ENCODE results near the gene ZHX3. TPM values are rescaled to one million over a fixed set of nuclear protein-coding genes. Genes with fewer than 3 reads are reported as not detected.
A peak's percentile ranks its signal among the peaks of the same experiment; 100 is the strongest.

The ZHX3 gene
- total and polyA plus RNA-seq, 2 of the 13 experiments (the other 11 are each of a cell fraction or from before 2014, with no cell fraction given) = 8.4 to 11.7 TPM

GRCh38 chr20:41317546-41318270 is at the start of gene ZHX3 (continued):
- TF ChIP-seq HINFP (CRISPR knock-in tag; IDR thresholded peaks at IDR 0.05; ENCODE audit: low read depth) (peak; percentile 53), RFXAP (CRISPR knock-in tag; IDR thresholded peaks at IDR 0.05; ENCODE audit: borderline replicate concordance) (0 out of 2 replicates have a peak, but pooled peaks have one; percentile 75), POLR2G (IDR thresholded peaks at IDR 0.05; ENCODE audit: low read depth, low read length) (peak; percentile 88), ZSCAN21 (CRISPR knock-in tag; IDR thresholded peaks at IDR 0.05; ENCODE audit: borderline replicate concordance) (peak; percentile 21; the same call in 1 of the 2 replicates), TEAD3 (CRISPR knock-in tag; optimal IDR thresholded peaks at IDR 0.05; ENCODE audit: borderline replicate concordance) (peak; percentile 51), KLF6 (CRISPR knock-in tag; IDR thresholded peaks at IDR 0.05) (0 out of 2 replicates have a peak, but pooled peaks have one; percentile 36), MAFG (CRISPR knock-in tag; IDR thresholded peaks at IDR 0.05) (no peak), SP2 (CRISPR knock-in tag; IDR thresholded peaks at IDR 0.05) (no peak), NR2F6 (IDR thresholded peaks at IDR 0.05) (no peak), NR2F6 (CRISPR knock-in tag; IDR thresholded peaks at IDR 0.05) (no peak), MTF1 (CRISPR knock-in tag; IDR thresholded peaks at IDR 0.05) (peak; percentile 29; the same call in 1 of the 2 replicates), ZNF776 (CRISPR knock-in tag; IDR thresholded peaks at IDR 0.05) (peak; percentile 21), ZNF639 (CRISPR knock-in tag; conservative IDR thresholded peaks at IDR 0.05) (no peak), SPEN (CRISPR knock-in tag; IDR thresholded peaks at IDR 0.05; ENCODE audit: low read depth) (peak; percentile 91), ZNF839 (CRISPR knock-in tag; IDR thresholded peaks at IDR 0.05; ENCODE audit: borderline replicate concordance) (no peak; the same call in 1 of the 2 replicates), KLF12 (CRISPR knock-in tag; IDR thresholded peaks at IDR 0.05; ENCODE audit: borderline replicate concordance) (peak; percentile 55; the same call in 1 of the 2 replicates), NKX3-1 (CRISPR knock-in tag; IDR thresholded peaks at IDR 0.05) (peak; percentile 66; the same call in 1 of the 2 replicates), SMAD9 (CRISPR knock-in tag; IDR thresholded peaks at IDR 0.05) (0 out of 2 replicates have a peak, but pooled peaks have one; percentile 26), NAIF1 (CRISPR knock-in tag; IDR thresholded peaks at IDR 0.05; ENCODE audit: borderline replicate concordance) (no peak), ZNF879 (CRISPR knock-in tag; IDR thresholded peaks at IDR 0.05) (peak; percentile 49; the same call in 1 of the 2 replicates), HOXA7 (CRISPR knock-in tag; IDR thresholded peaks at IDR 0.05) (no peak)
- TF ChIP-seq, protein P1, sequence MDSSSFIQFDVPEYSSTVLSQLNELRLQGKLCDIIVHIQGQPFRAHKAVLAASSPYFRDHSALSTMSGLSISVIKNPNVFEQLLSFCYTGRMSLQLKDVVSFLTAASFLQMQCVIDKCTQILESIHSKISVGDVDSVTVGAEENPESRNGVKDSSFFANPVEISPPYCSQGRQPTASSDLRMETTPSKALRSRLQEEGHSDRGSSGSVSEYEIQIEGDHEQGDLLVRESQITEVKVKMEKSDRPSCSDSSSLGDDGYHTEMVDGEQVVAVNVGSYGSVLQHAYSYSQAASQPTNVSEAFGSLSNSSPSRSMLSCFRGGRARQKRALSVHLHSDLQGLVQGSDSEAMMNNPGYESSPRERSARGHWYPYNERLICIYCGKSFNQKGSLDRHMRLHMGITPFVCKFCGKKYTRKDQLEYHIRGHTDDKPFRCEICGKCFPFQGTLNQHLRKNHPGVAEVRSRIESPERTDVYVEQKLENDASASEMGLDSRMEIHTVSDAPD (CRISPR knock-in tag; IDR thresholded peaks at IDR 0.05) = no peak
- TF ChIP-seq, protein P2, sequence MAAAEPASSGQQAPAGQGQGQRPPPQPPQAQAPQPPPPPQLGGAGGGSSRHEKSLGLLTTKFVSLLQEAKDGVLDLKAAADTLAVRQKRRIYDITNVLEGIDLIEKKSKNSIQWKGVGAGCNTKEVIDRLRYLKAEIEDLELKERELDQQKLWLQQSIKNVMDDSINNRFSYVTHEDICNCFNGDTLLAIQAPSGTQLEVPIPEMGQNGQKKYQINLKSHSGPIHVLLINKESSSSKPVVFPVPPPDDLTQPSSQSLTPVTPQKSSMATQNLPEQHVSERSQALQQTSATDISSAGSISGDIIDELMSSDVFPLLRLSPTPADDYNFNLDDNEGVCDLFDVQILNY (CRISPR knock-in tag; conservative IDR thresholded peaks at IDR 0.05) = peak; percentile 59; the same call in 1 of the 2 replicates
